Lung (tissue), 12 donors: ENCODE measurements around the gene EGR4. TPM values are rescaled to one million over a fixed set of nuclear protein-coding genes. Genes with fewer than 3 reads are reported as not detected.

Experiments used
- ATAC-seq: fragments of 200-7000 bp; cut with Tn5 transposase; one replicate; pipeline ENCODE4 v1.9.1; 2020; ENCODE audit warnings: moderate number of reproducible peaks; ENCODE audit not compliant: insufficient read depth, low FRiP score
- DNase-seq, 3 donors: peaks; one replicate each; pipeline ENCODE4 v3.0.0-alpha.2; 2013 to 2017
- H3K27ac ChIP-seq, 2 donors: one replicate each; pipeline ENCODE4 v1.5.1; 2013; ENCODE audit warnings: mild to moderate bottlenecking in 2 of 2, moderate library complexity in 2 of 2, control low read depth in 1 of 2, inconsistent platforms in 1 of 2, low read depth in 1 of 2, low read length in 1 of 2
- H3K27me3 ChIP-seq, 3 donors: one replicate each; pipeline ENCODE4 v1.5.1; 2013; ENCODE audit warnings: low read length in 2 of 3; ENCODE audit not compliant: control insufficient read depth in 3 of 3, insufficient read depth in 3 of 3
- H3K36me3 ChIP-seq, 4 donors: one replicate each; pipeline ENCODE4 v1.5.1; 2013; ENCODE audit warnings: low read length in 4 of 4, mild to moderate bottlenecking in 1 of 4, moderate library complexity in 1 of 4; ENCODE audit not compliant: control insufficient read depth in 4 of 4, insufficient read depth in 4 of 4
- H3K4me1 ChIP-seq, 5 donors: one replicate each; pipeline ENCODE4 v1.5.1; 2013; ENCODE audit warnings: low read length in 5 of 5, mild to moderate bottlenecking in 2 of 5, moderate library complexity in 1 of 5; ENCODE audit not compliant: control insufficient read depth in 5 of 5, insufficient read depth in 5 of 5
- H3K4me3 ChIP-seq: one replicate; pipeline ENCODE4 v1.5.1; 2013; ENCODE audit warnings: mild to moderate bottlenecking, control low read depth, moderate library complexity
- H3K9ac ChIP-seq, 2 donors: one replicate each; pipeline ENCODE4 v1.5.1; 2013; ENCODE audit warnings: low read length in 2 of 2, control low read depth in 1 of 2; ENCODE audit not compliant: insufficient read depth in 1 of 2
- H3K9me3 ChIP-seq, 4 donors: one replicate each; pipeline ENCODE4 v1.5.1; 2013; ENCODE audit warnings: low read length in 3 of 4, mild to moderate bottlenecking in 1 of 4, moderate library complexity in 1 of 4; ENCODE audit not compliant: control insufficient read depth in 4 of 4, insufficient read depth in 3 of 4
- CTCF ChIP-seq: IDR thresholded peaks from 2 replicates; pipeline ENCODE4 v1.5.1; 2012; ENCODE audit warnings: mild to moderate bottlenecking; ENCODE audit errors: control extremely low read depth, extremely low read depth
- WGBS, 2 donors: extraction: QIAGEN DNeasy Blood & Tissue Kit; methylation state at CpG; one replicate each; pipeline ENCODE4 v1.1.7; 2013; 5-methylcytosine and 5-hydroxymethylcytosine counted together
- polyA plus RNA-seq, 2 donors: library from polyadenylated mRNA; stranded (reverse); fragments of 200-250 nt; gene quantifications; one replicate each; pipeline ENCODE4 v1.2.1, GENCODE V29; 2013
- total RNA-seq, 2 donors: library from RNA; depleted of rRNA in 1 of 2; stranded (reverse); fragments of >200 nt in 1 of 2; gene quantifications; one replicate each; pipeline ENCODE4 v1.2.1, GENCODE V29; 2014 to 2021
- donor health status: control.
- donor health status: control.
- donor health status: Bipolar disorder and iron deficiency.
- donor health status: healthy.
- donor health status: DM: yes; HTN: yes; CAD: no.

Gene EGR4
- total and polyA plus RNA-seq, 4 donors, result 0.30 TPM; not detected in 3

DNA sequence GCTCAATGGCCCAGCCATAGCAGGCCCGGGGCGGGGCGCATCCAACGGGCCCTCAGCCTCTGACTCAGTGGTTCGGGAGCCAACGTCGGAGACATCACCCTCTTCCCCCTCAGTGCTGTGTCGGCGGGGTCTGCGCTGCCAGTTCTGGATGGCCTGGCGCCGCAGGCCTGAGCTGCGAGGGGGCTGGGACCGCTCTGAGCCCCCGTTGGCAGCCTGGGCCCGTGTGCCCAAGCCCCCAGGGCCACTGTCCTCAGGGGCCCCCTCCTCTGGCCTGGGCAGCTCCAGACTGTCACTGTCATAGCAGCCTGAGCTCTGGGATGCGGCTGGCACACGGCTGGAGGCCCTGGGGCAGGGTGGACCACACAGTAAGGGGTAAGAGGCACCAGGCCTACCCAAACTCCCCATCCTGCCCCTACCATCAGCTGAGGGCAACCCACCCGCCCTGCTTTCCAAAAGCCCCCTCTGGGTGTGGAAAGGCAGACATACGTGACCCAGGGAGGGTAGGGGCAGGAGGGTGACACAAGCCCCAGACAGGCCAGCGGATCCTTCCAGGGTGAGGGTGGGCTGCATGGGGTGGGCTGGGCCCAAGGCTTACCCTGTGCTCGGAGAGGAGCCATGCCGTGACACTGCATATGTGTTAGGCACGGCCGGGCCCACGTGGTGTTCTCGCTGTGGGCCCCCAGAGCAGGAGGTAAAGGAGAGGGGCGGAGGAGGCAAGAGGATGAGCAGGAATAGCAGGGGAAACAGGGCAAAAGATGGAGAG is 27.9 kb downstream of the EGR4 start:
- ATAC-seq, result no peak
- no peak for TF ChIP-seq CTCF
- 92 to 93% methylated on average over 28 of the region's 28 CpGs for WGBS, 2 donors
- DNase-seq, result no peak
- Histone ChIP-seq H3K4me3 (no peak overlapping the region), H3K9ac (no peak overlapping the region), H3K27me3 (peaks cover 0 to 30% (median 20%) of the 10 kb centered on the region in 3 donors), H3K4me1 (peaks cover 0 to 9% (median 0%) of the 10 kb centered on the region in 5 donors), H3K27ac (no peak overlapping the region), H3K9me3 (peaks cover 0 to 4% (median 0%) of the 10 kb centered on the region in 4 donors), H3K36me3 (peaks cover 0 to 3% (median 0%) of the 10 kb centered on the region in 4 donors)

- no peak overlapping the region for H3K9ac ChIP-seq
- peaks cover 0 to 23% (median 14%) of the 10 kb centered on the region in 3 donors for H3K27me3 ChIP-seq
- H3K4me3 ChIP-seq, result no peak overlapping the region
- ATAC-seq, result no peak
- H3K4me1 ChIP-seq, result peaks cover 0 to 11% (median 0%) of the 10 kb centered on the region in 5 donors
- DNase-seq, result no peak
- H3K9me3 ChIP-seq, result peaks cover 0 to 4% (median 0%) of the 10 kb centered on the region in 4 donors
- H3K36me3 ChIP-seq, result peaks cover 0 to 3% (median 0%) of the 10 kb centered on the region in 4 donors
- no peak for TF ChIP-seq CTCF
- WGBS, 2 donors, result 86 to 87% methylated on average over 4 of the region's 4 CpGs
- no peak overlapping the region for H3K27ac ChIP-seq
These were observed 28.6 kb downstream of the EGR4 start for GRCh38 chr2:73264783-73265182.

DNA sequence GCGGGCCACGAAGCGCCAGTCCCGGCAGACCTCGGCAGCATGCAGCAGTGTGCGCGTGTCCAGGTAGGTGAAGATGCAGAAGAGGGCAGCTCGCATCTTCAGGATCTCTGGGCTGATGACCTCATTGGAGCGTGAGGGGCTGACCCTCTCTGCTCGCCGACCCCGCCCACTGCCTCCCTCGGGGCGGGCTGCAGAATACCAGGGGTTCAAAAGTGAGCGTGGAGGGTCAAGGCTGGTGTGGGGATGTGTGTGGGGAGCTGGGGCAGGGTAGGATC is 29.1 kb downstream of the EGR4 start:
- ATAC-seq, result no peak
- Histone ChIP-seq H3K4me3 (no peak overlapping the region), H3K27ac (no peak overlapping the region), H3K9ac (no peak overlapping the region), H3K27me3 (peaks cover 0 to 20% (median 14%) of the 10 kb centered on the region in 3 donors), H3K36me3 (peaks cover 0 to 3% (median 0%) of the 10 kb centered on the region in 4 donors), H3K9me3 (peaks cover 0 to 4% (median 0%) of the 10 kb centered on the region in 4 donors), H3K4me1 (peaks cover 0 to 11% (median 0%) of the 10 kb centered on the region in 5 donors)
- TF ChIP-seq CTCF, result no peak
- WGBS, 2 donors, result 91 to 94% methylated on average over 15 of the region's 15 CpGs
- DNase-seq, result no peak
